NB4 (cell line): ENCODE data around the gene LRBA.

Source experiments
- DNase-seq: peaks from one replicate; pipeline ENCODE4 v3.0.0; 2010; ENCODE audit warnings: low read depth
- H3K4me3 ChIP-seq: one replicate; pipeline ENCODE4 v1.5.1; 2011; ENCODE audit warnings: mild to moderate bottlenecking, low read depth, low read length, moderate library complexity
- MYC ChIP-seq: IDR thresholded peaks from 2 replicates; pipeline ENCODE4 v1.6.1; 2011; ENCODE audit warnings: low read depth, low read length
- POLR2A ChIP-seq: IDR thresholded peaks from 2 replicates; pipeline ENCODE4 v1.6.1; 2011; ENCODE audit warnings: mild to moderate bottlenecking; ENCODE audit not compliant: insufficient read length; ENCODE audit errors: extremely low read depth
- TF ChIP-seq, protein P1 (sequence below): IDR thresholded peaks from one replicate; pipeline ENCODE4 v1.5.1; 2012; ENCODE audit warnings: low read depth, low read length
- TF ChIP-seq, protein P2 (sequence below): IDR thresholded peaks from 2 replicates; pipeline ENCODE4 v1.6.1; 2011; ENCODE audit warnings: low read depth, low read length

Gene LRBA

DNA sequence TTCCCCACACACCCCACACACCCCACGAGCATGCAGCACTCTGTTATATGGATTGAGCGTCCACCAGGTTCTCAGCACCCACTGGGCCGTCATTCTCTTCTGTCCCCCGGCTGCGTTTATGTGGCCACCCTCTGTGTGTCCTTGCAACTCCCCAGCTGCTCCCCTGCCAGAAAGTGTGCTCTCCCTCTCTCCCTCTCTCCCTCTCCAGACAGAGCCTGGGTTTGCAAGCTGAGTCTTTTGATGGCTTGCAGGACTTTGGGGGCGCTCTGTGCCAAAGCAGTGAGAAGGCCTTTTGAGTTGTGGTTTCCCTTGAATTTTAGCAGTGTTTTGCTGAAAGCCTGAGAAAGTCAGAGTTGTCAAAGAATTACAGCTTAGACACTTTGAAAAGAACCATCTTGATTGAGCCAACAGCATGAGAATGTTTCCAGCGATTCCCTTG lies 763.3 kb downstream of the LRBA start:
- no peak overlapping the region for H3K4me3 ChIP-seq
- TF ChIP-seq POLR2A: no peak
- TF ChIP-seq, protein P1, sequence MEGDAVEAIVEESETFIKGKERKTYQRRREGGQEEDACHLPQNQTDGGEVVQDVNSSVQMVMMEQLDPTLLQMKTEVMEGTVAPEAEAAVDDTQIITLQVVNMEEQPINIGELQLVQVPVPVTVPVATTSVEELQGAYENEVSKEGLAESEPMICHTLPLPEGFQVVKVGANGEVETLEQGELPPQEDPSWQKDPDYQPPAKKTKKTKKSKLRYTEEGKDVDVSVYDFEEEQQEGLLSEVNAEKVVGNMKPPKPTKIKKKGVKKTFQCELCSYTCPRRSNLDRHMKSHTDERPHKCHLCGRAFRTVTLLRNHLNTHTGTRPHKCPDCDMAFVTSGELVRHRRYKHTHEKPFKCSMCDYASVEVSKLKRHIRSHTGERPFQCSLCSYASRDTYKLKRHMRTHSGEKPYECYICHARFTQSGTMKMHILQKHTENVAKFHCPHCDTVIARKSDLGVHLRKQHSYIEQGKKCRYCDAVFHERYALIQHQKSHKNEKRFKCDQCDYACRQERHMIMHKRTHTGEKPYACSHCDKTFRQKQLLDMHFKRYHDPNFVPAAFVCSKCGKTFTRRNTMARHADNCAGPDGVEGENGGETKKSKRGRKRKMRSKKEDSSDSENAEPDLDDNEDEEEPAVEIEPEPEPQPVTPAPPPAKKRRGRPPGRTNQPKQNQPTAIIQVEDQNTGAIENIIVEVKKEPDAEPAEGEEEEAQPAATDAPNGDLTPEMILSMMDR: no peak
- TF ChIP-seq MYC: no peak
- TF ChIP-seq, protein P2, sequence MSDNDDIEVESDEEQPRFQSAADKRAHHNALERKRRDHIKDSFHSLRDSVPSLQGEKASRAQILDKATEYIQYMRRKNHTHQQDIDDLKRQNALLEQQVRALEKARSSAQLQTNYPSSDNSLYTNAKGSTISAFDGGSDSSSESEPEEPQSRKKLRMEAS: no peak
- no peak for DNase-seq

DNA sequence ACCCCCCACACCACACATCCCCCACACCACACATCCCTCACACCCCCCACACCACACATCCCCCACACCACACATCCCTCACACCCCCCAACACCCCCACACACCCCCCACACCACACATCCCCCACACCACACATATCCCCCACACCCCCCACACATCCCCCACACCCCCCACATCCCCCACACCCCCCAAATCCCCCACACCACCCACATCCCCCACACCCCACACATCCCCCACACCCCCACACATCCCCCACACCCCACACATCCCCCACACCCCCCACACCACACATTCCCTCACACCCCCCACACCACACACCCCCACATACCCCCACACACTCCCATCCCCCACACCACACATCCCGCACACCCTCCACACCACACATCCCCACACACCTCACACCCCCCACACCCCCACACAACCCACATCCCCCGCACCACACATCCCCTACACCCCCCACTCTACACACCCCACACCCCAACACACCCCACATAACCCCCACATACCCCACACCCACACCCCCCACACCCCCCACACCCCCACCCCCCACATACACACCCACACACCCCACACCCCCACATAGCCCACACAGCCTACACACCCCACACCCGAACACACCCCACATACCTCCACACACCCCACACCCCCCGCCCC lies 764.0 kb downstream of the LRBA start:
- peak; percentile 8 for DNase-seq
- TF ChIP-seq, protein P2: no peak
- TF ChIP-seq POLR2A (no peak), MYC (no peak)
- TF ChIP-seq, protein P1: no peak
- H3K4me3 ChIP-seq: no peak overlapping the region

DNA sequence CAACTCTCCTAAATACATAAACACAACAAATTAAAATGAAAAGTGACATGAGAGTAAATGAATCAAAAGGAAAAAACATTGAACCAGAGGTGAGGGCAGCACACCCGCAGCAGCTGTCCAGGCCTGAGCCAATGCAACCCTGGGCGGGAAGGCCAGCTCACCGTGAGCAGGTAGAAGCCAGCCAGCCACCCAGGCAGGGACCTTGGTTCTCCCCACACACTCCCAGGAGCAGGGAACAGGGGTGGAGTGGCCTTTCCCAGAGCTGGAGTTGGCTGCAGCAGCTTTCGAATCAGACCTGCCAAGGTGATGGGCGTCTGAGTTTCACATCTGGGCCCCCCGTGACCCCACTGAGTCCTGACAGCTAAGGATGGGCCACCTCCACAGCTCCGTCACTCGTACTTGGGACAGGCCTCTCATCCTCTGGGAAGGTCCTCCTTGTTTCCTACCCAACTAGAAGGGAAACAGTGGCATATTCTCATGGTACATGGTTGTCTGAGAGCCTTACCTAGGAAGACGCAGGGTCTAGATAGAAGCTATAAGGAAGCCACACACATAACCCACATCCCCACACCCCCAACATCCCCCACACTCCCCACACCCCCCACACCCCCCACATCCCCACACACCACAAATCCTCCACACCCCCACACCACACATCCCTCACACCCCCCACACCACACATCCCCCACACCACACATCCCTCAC lies 764.6 kb downstream of the LRBA start:
- no peak for TF ChIP-seq POLR2A
- TF ChIP-seq, protein P1: no peak
- TF ChIP-seq, protein P2: no peak
- no peak for TF ChIP-seq MYC
- H3K4me3 ChIP-seq: no peak overlapping the region
- DNase-seq: no peak

DNA sequence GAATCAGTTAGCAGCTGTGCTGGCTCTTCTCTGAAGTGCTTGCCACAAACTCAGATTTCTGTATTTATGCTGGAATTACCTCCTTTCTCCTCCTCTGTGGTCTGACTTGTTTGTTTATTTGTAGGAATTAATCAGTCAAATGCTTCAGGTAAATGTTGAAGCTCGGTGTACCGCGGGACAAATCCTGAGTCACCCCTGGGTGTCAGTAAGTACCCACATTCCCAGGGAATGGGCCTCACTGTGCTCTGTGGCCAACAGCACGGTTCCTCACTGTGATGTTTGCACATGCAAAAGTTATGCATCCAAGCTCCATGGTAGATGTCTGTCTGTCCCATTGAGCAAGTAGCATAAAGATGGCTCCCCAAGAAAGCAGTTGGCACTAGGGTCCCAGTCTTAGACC lies 766.9 kb downstream of the LRBA start:
- TF ChIP-seq POLR2A (no peak), MYC (no peak)
- TF ChIP-seq, protein P1: no peak
- TF ChIP-seq, protein P2: no peak
- no peak for DNase-seq
- no peak overlapping the region for H3K4me3 ChIP-seq

DNA sequence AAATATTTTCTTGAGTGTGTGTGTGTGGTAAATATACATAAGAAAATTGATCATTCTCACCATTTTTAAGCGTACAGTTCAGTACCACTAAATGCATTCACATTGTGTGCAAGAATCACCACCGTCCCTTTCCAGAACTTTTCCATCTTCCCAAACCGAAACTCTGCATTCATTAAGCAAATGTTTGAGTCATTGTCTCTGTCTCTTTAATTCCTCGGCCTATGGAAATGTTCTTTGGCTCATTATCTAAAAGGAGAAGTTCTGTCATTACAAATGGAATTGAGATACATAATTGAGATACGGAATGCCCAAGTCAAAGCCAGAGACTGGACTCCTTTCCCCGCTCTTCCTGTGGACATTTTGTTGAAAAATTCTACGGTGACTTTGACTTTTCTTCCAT lies 767.9 kb downstream of the LRBA start:
- TF ChIP-seq, protein P1: no peak
- TF ChIP-seq POLR2A: no peak
- TF ChIP-seq, protein P2: no peak
- no peak overlapping the region for H3K4me3 ChIP-seq
- DNase-seq: no peak
